Colonic mucosa (tissue), 4 donors: ENCODE measurements around the gene SLC16A6. TPM values are rescaled to one million over a fixed set of nuclear protein-coding genes. Genes with fewer than 3 reads are reported as not detected.
"Not testable (repeated sequence)": the region's sequence is repeated elsewhere in the genome, so short reads cannot be mapped to it uniquely, and the experiment has no call there.

Source experiments
- DNase-seq: peaks from one replicate; pipeline ENCODE4 v3.0.0-alpha.2; 2020
- H3K27ac ChIP-seq: fragments of 200-600 bp; one replicate; pipeline ENCODE4 v1.8.0; 2021
- H3K27me3 ChIP-seq: fragments of 200-600 bp; one replicate; pipeline ENCODE4 v1.8.0; 2021
- H3K36me3 ChIP-seq: fragments of 200-600 bp; one replicate; pipeline ENCODE4 v1.8.0; 2021
- H3K4me1 ChIP-seq: fragments of 200-600 bp; one replicate; pipeline ENCODE4 v1.8.0; 2021; ENCODE audit warnings: mild to moderate bottlenecking
- H3K4me3 ChIP-seq: fragments of 200-600 bp; one replicate; pipeline ENCODE4 v1.8.0; 2021
- H3K9ac ChIP-seq, 2 donors: one replicate each; pipeline ENCODE4 v1.7.0; 2013; ENCODE audit warnings: control low read depth in 2 of 2, low read depth in 2 of 2, low read length in 2 of 2
- H3K9me3 ChIP-seq: fragments of 200-600 bp; one replicate; pipeline ENCODE4 v1.8.0; 2021
- CTCF ChIP-seq: fragments of 200-600 bp; IDR thresholded peaks from one replicate; pipeline ENCODE4 v1.8.0; 2022; ENCODE audit warnings: antibody characterized with exemption, mild to moderate bottlenecking
- intact Hi-C: fragments of 100-400 bp; cut with DNase I; formaldehyde crosslinking; loops from one replicate; pipeline ENCODE4 v1.14.1; 2022
- total RNA-seq, 2 donors: library from RNA; stranded (reverse); fragmentation: NEBNext Ultra II Directional in 1 of 2; extraction: Animal tissue kit (Norgen Biotek cat#: 25700) in 1 of 2; gene quantifications; one replicate each; pipeline ENCODE4 v1.2.1, GENCODE V29; 2021
- donor health status: healthy.
- donor health status: DM: no; HTN: no; CAD: no.
- donor health status: DM: no; HTN: no; CAD: no.

Gene SLC16A6
- total RNA-seq, 2 donors from 2014 or later: 0.15 to 0.19 TPM

- Histone ChIP-seq H3K4me3 (peak within 1 kb of the TSS; percentile 92), H3K27me3 (no peaks in the 10 kb centered on the region), H3K27ac (peak within 1 kb of the TSS; percentile 97), H3K4me1 (no peaks in the 10 kb centered on the region), H3K36me3 (no peaks in the 10 kb centered on the region), H3K9ac (peak within 1 kb of the TSS; percentile 86 to 91), H3K9me3 (no peaks in the 10 kb centered on the region)
- DNase-seq: peak; percentile 94
- intact Hi-C loops: no loop called here
- TF ChIP-seq CTCF: no peak
Measured at GRCh38 chr17:68247445-68248198, 43.3 kb downstream of the SLC16A6 start, which contains the start of gene AMZ2. Gene AMZ2, plus strand, starts transcription at chr17:68248043. Its CDS starts 2,145 bp downstream, at chr17:68250188.

GRCh38 chr17:68246271-68247028 is 44.5 kb downstream of the SLC16A6 start:
- Histone ChIP-seq H3K9me3 (no peaks in the 10 kb centered on the region), H3K9ac (no peak overlapping the region), H3K4me3 (no peak overlapping the region), H3K27me3 (no peaks in the 10 kb centered on the region), H3K27ac (no peak overlapping the region), H3K4me1 (no peaks in the 10 kb centered on the region), H3K36me3 (no peaks in the 10 kb centered on the region)
- no peak for DNase-seq
- intact Hi-C loops: no loop called here
- TF ChIP-seq CTCF: no peak

DNA sequence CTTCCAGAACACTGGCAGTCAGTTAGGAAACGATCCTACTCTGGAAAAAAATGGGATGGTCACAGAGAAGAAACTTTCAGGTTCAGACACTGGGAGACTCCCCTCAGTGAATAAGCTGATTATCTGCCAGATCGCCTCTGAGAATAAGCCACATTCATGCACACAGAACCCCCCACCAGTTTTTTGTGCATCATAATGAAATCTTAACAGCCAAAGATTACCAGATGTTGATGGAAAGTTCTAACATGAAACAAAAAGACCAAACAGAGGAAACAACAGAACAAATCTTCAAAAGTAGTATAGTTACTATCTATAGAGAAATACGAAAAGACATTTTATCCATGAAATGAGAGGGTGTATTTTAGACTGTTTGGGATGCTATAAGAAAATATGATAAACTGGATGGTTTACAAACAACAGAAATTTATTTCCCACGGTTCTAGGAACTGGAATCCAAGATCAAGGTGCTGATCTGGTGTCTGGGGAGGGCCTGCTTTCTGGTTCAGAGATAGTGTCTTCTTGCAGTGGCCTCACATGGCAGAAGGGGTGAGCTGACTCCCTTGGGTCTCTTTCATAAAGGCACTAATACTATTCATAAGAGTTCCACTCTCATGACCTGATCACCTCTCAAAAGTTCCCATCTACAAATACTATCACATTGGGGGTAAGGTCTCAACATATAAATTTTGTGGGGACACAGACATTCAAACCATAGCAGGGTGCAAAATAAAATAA is 51.1 kb downstream of the SLC16A6 start:
- Histone ChIP-seq H3K36me3 (no peaks in the 10 kb centered on the region), H3K27me3 (no peaks in the 10 kb centered on the region), H3K9ac (peak overlapping the region in 1 of 2 donors; percentile 36), H3K4me1 (no peaks in the 10 kb centered on the region), H3K4me3 (no peak overlapping the region), H3K27ac (peak overlapping the region; percentile 47), H3K9me3 (no peaks in the 10 kb centered on the region)
- intact Hi-C loops: no loop called here
- DNase-seq: no peak
- no peak for TF ChIP-seq CTCF

DNA sequence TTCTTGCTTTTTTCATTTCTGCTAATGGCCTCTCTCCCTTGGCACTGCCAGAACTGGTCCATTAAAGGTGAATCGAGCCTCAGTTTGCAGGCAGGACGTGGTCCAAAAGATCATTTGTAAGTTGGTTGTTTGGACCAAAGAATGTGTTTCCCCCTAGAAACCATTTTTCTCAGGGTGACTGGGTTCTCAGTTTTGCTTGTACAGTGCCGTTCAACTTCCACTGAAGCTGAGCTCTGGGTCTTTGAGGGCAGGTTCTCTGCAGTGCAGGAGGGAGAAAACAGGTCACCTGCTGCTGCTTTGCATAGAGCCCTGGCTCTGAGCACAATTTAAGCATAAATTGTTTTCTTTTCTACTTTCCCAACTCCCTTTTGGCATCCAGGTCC is 52.1 kb downstream of the SLC16A6 start:
- Histone ChIP-seq H3K4me1 (no peaks in the 10 kb centered on the region), H3K27ac (peak overlapping the region; percentile 47), H3K27me3 (no peaks in the 10 kb centered on the region), H3K9ac (no peak overlapping the region), H3K36me3 (no peaks in the 10 kb centered on the region), H3K4me3 (no peak overlapping the region), H3K9me3 (no peaks in the 10 kb centered on the region)
- intact Hi-C loops: no loop called here
- no peak for TF ChIP-seq CTCF
- no peak for DNase-seq

DNA sequence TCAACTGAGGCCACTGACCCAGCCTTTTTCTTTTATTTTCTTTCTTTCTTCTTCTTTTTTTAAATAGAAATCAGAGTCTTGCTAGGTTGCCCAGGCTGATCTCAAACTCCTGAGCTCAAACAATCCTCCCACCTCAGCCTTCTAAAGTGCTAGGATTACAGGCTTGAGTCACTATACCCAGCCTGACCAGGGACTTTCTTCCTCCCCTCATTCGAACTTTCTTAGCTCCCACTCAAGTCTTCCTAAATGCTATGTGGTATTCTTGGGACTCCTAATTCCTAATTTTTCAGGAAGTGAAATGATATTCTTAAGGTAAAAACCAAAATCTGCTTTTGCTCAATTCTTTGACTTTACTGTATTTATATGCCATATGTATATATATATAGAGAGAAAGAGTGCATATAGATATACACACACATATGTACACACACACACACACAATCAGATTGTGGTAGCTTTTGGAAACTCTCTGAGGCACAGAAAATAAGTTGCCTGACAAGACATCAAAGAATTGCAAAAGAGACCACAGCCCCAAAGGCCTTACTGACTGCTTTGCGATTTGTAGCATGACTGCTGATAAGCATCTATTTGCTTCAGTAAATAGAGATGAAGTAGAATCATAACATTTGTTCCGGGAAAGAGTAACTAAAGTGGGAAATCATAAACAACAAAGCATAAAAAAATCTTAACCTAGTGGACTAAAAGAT is 52.6 kb downstream of the SLC16A6 start:
- intact Hi-C loops: no loop called here
- no peak for DNase-seq
- H3K36me3 ChIP-seq: no peaks in the 10 kb centered on the region
- H3K4me1 ChIP-seq: no peaks in the 10 kb centered on the region
- no peak for TF ChIP-seq CTCF
- H3K9me3 ChIP-seq: no peaks in the 10 kb centered on the region
- H3K4me3 ChIP-seq: no peak overlapping the region
- no peak overlapping the region for H3K9ac ChIP-seq
- peak overlapping the region; percentile 66 for H3K27ac ChIP-seq
- no peaks in the 10 kb centered on the region for H3K27me3 ChIP-seq

DNA sequence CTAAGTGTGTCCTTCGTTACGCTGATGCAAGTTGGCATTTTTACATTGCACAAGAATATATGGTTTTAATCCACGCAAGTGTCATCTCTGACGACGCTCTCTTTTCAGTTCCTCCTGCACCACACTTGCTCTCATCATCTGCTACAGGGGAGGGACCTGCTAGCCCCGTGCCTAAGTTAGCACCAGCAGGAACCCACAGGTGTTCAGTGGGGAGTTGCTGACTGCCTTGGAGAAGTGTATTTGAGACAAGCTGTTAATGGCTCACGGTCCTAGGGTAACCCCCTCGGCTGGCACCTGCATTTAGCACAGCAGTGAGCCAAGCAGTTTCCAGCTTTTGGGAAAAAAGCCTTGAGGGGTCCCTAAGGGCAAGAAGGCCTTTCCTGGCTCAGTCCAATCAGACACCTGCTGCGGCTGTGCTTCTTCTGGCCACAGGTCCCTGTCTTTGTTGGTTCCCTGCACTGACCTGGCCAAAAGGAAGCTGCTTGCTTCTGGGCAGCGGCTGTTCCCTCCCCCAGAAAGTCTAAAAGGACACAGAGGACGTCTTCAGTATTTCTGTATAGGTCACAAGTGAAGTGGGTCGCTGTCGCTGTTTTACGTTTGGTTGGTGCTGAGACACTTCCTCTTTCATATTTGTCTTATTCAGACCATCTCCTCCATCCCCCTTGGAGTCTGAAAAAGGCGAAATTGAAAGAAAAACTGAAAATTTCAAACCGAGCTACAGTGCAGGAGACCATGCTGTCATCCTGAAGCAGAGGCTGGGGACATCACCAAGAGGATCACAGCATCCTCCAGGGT is 53.4 kb downstream of the SLC16A6 start:
- H3K36me3 ChIP-seq, H3K4me1 ChIP-seq, H3K4me3 ChIP-seq, H3K9ac ChIP-seq, H3K9me3 ChIP-seq, intact Hi-C loops, H3K27me3 ChIP-seq: not testable (repeated sequence)
- peak; percentile 29 for DNase-seq
- peak overlapping the region; percentile 66 for H3K27ac ChIP-seq

DNA sequence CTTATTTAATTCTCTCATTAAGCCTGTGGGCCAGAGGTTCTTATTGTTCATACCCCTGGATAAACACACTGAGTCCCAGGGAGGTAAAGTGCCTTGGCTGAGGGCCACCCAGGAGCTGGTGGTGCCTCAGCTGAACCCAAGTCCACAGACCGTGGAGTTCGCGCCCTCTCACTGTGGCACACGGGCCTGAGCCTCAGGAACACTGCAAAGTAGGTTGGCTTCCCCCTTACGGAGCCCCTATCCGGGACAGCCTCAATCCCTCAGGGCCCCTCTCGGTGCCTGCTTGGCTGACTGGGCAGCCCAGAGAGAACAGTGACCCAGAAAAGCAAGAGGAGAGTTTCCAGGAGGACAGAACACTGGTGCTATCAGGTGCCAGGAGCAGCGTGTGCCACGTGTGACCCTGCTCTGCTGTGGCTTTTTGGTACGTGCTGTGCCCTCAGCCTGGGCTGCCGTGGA is 55.6 kb downstream of the SLC16A6 start:
- peak overlapping the region in 1 of 2 donors; percentile 24 for H3K9ac ChIP-seq
- H3K36me3 ChIP-seq, H3K4me1 ChIP-seq, H3K27me3 ChIP-seq, H3K27ac ChIP-seq, DNase-seq, H3K9me3 ChIP-seq, H3K4me3 ChIP-seq, intact Hi-C loops: not testable (repeated sequence)
